K562 (cell line): ENCODE data around the gene TBC1D1. TPM values are rescaled to one million over a fixed set of nuclear protein-coding genes. Genes with fewer than 3 reads are reported as not detected.

Experiments used
- ATAC-seq: fragments of 200-7000 bp; cut with Tn5 transposase; 3 replicates; pipeline ENCODE4 v1.9.1; 2020; ENCODE audit warnings: moderate library complexity
- BruUV-seq: library from RNA; stranded (reverse); fragments of 400-500 nt; replicated peaks from 2 replicates; lab custom pipeline; 2021; lab: Mats Ljungman, UMichigan
- CTCF ChIA-PET: fragments of 300-600 bp; formaldehyde crosslinking; extraction: SDS; loops from one replicate; lab custom pipeline; 2021; ENCODE audit warnings: low intra/inter-chr PET ratio; lab: Yijun Ruan, JAX
- POLR2A ChIA-PET: fragments of 300-600, 350-650 bp; sonication (Branson Sonifier 250); formaldehyde crosslinking; extraction: SDS; loops from one replicate; lab custom pipeline; 2021; ENCODE audit warnings: antibody characterized with exemption, inconsistent platforms; lab: Yijun Ruan, JAX
- DNase-seq, 4 experiments: peaks; one replicate each; pipeline versions ENCODE4 v3.0.0 to v3.0.0-alpha.2; 2011 to 2018; ENCODE audit warnings: low spot score in 3 of 4, mixed read lengths in 3 of 4; ENCODE audit errors: extremely low read depth in 1 of 4
- FAIRE-seq: peaks from 2 replicates; lab custom pipeline; 2011; peaks lifted over from hg19 to GRCh38; lab: Jason Lieb, UNC
- H2AFZ ChIP-seq: 2 replicates; pipeline ENCODE4 v1.6.0; 2011; ENCODE audit warnings: low read depth, low read length, control low read depth, inconsistent platforms
- H3K27ac ChIP-seq: fragments of 200-600 bp; 3 replicates; pipeline ENCODE4 v1.8.0; 2011; ENCODE audit warnings: low read depth, mild to moderate bottlenecking, control low read depth, inconsistent platforms, low read length, moderate library complexity, mixed read lengths; ENCODE audit errors: extremely low read depth
- H3K27me3 ChIP-seq, 2 experiments: fragments of 300-600 bp in 1 of 2; 2 replicates in 1 of 2; 3 replicates in 1 of 2; pipeline versions ENCODE4 v1.6.0 to v1.8.0; 2011; ENCODE audit warnings: inconsistent platforms in 2 of 2, low read length in 2 of 2, mild to moderate bottlenecking in 1 of 2, mixed read lengths in 1 of 2, moderate library complexity in 1 of 2; ENCODE audit not compliant: control insufficient read depth in 2 of 2, insufficient read depth in 2 of 2
- H3K36me3 ChIP-seq: fragments of 300-600 bp; 3 replicates; pipeline ENCODE4 v1.8.0; 2011; ENCODE audit warnings: mild to moderate bottlenecking, low read length, inconsistent platforms; ENCODE audit not compliant: control insufficient read depth, insufficient read depth
- H3K4me1 ChIP-seq, 2 experiments: fragments of 200-600 bp in 1 of 2; replicated peaks in 1 of 2; 2 replicates in 1 of 2; 3 replicates in 1 of 2; pipeline versions ENCODE4 v1.5.1 to v1.8.0; 2011; ENCODE audit warnings: inconsistent platforms in 2 of 2, low read length in 2 of 2, mild to moderate bottlenecking in 1 of 2, mixed read lengths in 1 of 2, moderate library complexity in 1 of 2; ENCODE audit not compliant: control insufficient read depth in 2 of 2, insufficient read depth in 2 of 2
- H3K4me2 ChIP-seq: 2 replicates; pipeline ENCODE4 v1.6.1; 2011; ENCODE audit warnings: low read length, control low read depth, inconsistent platforms, mixed read lengths; ENCODE audit not compliant: insufficient read depth
- H3K4me3 ChIP-seq: fragments of 200-600 bp; sonication (generic), shearing (Covaris generic); 2 replicates; pipeline ENCODE4 v1.5.1; 2016; ENCODE audit warnings: control low read depth, inconsistent platforms
- H3K79me2 ChIP-seq: fragments of 200-600 bp; 3 replicates; pipeline ENCODE4 v1.8.0; 2011; ENCODE audit warnings: low read length, inconsistent platforms; ENCODE audit not compliant: control insufficient read depth, insufficient read depth
- H3K9ac ChIP-seq, 2 experiments: 2 replicates each; pipeline versions ENCODE4 v1.6.0 to v1.6.1; 2011; ENCODE audit warnings: low read depth in 2 of 2, low read length in 2 of 2, control low read depth in 1 of 2, inconsistent platforms in 1 of 2, mild to moderate bottlenecking in 1 of 2, mixed read lengths in 1 of 2; ENCODE audit not compliant: insufficient read depth in 1 of 2
- H3K9me1 ChIP-seq: one replicate; pipeline ENCODE4 v1.6.0; 2011; ENCODE audit warnings: inconsistent platforms, mild to moderate bottlenecking, low read length, moderate library complexity; ENCODE audit not compliant: control insufficient read depth, insufficient read depth
- H3K9me3 ChIP-seq: replicated peaks from 2 replicates; pipeline ENCODE4 v1.5.1; 2011; ENCODE audit warnings: low read depth, low read length, inconsistent platforms; ENCODE audit not compliant: control insufficient read depth, insufficient read depth
- H4K20me1 ChIP-seq: replicated peaks from 2 replicates; pipeline ENCODE4 v1.6.1; 2011; ENCODE audit warnings: low read length, inconsistent platforms, mixed read lengths; ENCODE audit not compliant: control insufficient read depth, insufficient read depth
- KDM5B ChIP-seq: fragments of 200-600 bp; sonication (generic); IDR thresholded peaks from 2 replicates; pipeline ENCODE4 v1.6.1; 2012; ENCODE audit warnings: low read depth, mild to moderate bottlenecking, moderate library complexity, low read length, control low read depth, inconsistent platforms; ENCODE audit not compliant: insufficient replicate concordance
- KLF1 ChIP-seq: fragments of 450-650 bp; IDR thresholded peaks from 2 replicates; pipeline ENCODE4 v1.6.1; 2016; ENCODE audit warnings: missing genetic modification characterization, missing compliant biosample characterization
- MAFF ChIP-seq: IDR thresholded peaks from 2 replicates; pipeline ENCODE4 v1.6.1; 2012; ENCODE audit warnings: low read length, improper control_type of control experiment
- RFX7 ChIP-seq: fragments of 250-450 bp; sonication (Bioruptor Pico); IDR thresholded peaks from 2 replicates; pipeline ENCODE4 v1.5.1; 2021; ENCODE audit warnings: mild to moderate bottlenecking
- XRCC4 ChIP-seq: IDR thresholded peaks from one replicate; pipeline ENCODE4 v1.6.1; 2011; ENCODE audit not compliant: insufficient read depth, insufficient read length; ENCODE audit errors: extremely low read depth
- ZNF354B ChIP-seq: fragments of 250-450 bp; sonication (Bioruptor Pico); IDR thresholded peaks from 2 replicates; pipeline ENCODE4 v1.4.0; 2020
- ZNF551 ChIP-seq: fragments of 250-450 bp; sonication (Bioruptor Pico); IDR thresholded peaks from 2 replicates; pipeline ENCODE4 v1.5.0; 2021; ENCODE audit warnings: mild to moderate bottlenecking, moderate library complexity
- WGBS: fragments of 100-300 bp; shearing (Covaris generic); methylation state at CpG from one replicate; pipeline ENCODE4 v1.1.6; 2016; ENCODE audit warnings: low coverage, mixed read lengths; ENCODE audit not compliant: insufficient coverage; ENCODE audit errors: missing lambda C conversion rate; 5-methylcytosine and 5-hydroxymethylcytosine counted together
- in situ Hi-C: fragments of 300-500 bp; cut with MboI; formaldehyde crosslinking; loops from 4 replicates; pipeline ENCODE4 v1.15.0; 2018; ENCODE audit warnings: inconsistent platforms, mixed read lengths
- intact Hi-C: fragments of 100-400 bp; cut with micrococcal nuclease; formaldehyde crosslinking; loops from 2 replicates; pipeline ENCODE4 v1.14.2; 2022
- polyA plus RNA-seq, 8 experiments: library from polyadenylated mRNA; depleted of rRNA in 4 of 8; stranded (reverse) in 5 of 8; unstranded in 3 of 8; fragments of >200 nt; fragmentation: Nextera tagmentation in 2 of 8; fragmentation: Illumina TruSeq in 1 of 8; extraction: Ambion mirVana in 2 of 8; extraction: Trizol in 1 of 8; gene quantifications; 2 replicates each; pipeline versions ENCODE4 v1.2.1 to v1.2.3, GENCODE V29; 2011 to 2014; ENCODE audit warnings: inconsistent platforms in 1 of 8, missing spikeins in 1 of 8
- total RNA-seq, 7 experiments: library from RNA; depleted of rRNA in 6 of 7; stranded (reverse); fragments of >200 nt in 6 of 7; fragmentation: Illumina TruSeq in 2 of 7; extraction: Trizol in 2 of 7; gene quantifications; 2 replicates each; pipeline versions ENCODE4 v1.2.1 to v1.2.3, GENCODE V29; 2011 to 2021; ENCODE audit warnings: low replicate concordance in 1 of 7
- TF ChIP-seq, protein P1 (sequence below): fragments of 200-800 bp; sonication (Bioruptor generic); IDR thresholded peaks from 2 replicates; pipeline ENCODE4 v1.6.1; 2016; ENCODE audit warnings: missing genetic modification characterization, missing compliant biosample characterization
- TF ChIP-seq, protein P2 (sequence below): sonication (generic); formaldehyde crosslinking; IDR thresholded peaks from 2 replicates; pipeline ENCODE4 v1.8.1; 2023; ENCODE audit warnings: mild to moderate bottlenecking, missing genetic modification reagents

TBC1D1 gene
- total and polyA plus RNA-seq, 9 of the 15 experiments (the other 6 are each of a cell fraction or from before 2014, with no cell fraction given), result 0.59 to 14.2 (median 8.8) TPM

DNA sequence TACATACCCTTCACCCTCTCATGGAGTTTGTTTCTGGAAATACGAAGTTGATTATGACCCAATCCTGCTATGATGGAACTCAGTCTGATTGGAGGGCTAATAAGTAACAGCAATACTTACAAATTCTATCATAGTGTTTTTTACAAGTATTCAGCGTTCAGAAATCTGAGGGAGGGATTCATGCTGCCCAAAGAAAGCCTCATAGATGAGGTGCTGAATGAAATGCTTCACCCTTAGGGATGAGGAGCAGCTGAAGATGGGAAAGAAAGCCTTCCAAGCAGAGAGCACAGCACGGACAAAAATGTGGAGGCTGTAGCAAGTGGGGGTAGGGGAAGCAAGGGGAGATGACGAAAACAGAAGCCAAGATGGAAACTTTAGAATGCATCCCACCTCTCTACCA is 27.9 kb upstream of the TBC1D1 start:
- intact Hi-C loops, result no loop called here
- H3K4me3 ChIP-seq, result no peak overlapping the region
- POLR2A ChIA-PET, result interaction anchor here (0.6 to 1.4 kb wide), 2 partner anchors 10 to 15 kb away, joined by 3 to 4 read pairs; no protein-coding TSS in a partner anchor
- ATAC-seq (no peak), FAIRE-seq (no peak), DNase-seq (no peak)
- peaks cover 38% of the 10 kb centered on the region; the same call in 2 of the 3 replicates for H3K36me3 ChIP-seq
- no peaks in the 10 kb centered on the region for H3K9me3 ChIP-seq
- H3K27me3 ChIP-seq, result no peaks in the 10 kb centered on the region
- in situ Hi-C loops, result no loop called here
- H3K27ac ChIP-seq, result no peak overlapping the region
- TF ChIP-seq KLF1 (no peak), KDM5B (no peak), RFX7 (CRISPR knock-in tag) (no peak), MAFF (no peak), XRCC4 (no peak), ZNF354B (CRISPR knock-in tag) (no peak), ZNF551 (no peak)
- TF ChIP-seq, protein P1, sequence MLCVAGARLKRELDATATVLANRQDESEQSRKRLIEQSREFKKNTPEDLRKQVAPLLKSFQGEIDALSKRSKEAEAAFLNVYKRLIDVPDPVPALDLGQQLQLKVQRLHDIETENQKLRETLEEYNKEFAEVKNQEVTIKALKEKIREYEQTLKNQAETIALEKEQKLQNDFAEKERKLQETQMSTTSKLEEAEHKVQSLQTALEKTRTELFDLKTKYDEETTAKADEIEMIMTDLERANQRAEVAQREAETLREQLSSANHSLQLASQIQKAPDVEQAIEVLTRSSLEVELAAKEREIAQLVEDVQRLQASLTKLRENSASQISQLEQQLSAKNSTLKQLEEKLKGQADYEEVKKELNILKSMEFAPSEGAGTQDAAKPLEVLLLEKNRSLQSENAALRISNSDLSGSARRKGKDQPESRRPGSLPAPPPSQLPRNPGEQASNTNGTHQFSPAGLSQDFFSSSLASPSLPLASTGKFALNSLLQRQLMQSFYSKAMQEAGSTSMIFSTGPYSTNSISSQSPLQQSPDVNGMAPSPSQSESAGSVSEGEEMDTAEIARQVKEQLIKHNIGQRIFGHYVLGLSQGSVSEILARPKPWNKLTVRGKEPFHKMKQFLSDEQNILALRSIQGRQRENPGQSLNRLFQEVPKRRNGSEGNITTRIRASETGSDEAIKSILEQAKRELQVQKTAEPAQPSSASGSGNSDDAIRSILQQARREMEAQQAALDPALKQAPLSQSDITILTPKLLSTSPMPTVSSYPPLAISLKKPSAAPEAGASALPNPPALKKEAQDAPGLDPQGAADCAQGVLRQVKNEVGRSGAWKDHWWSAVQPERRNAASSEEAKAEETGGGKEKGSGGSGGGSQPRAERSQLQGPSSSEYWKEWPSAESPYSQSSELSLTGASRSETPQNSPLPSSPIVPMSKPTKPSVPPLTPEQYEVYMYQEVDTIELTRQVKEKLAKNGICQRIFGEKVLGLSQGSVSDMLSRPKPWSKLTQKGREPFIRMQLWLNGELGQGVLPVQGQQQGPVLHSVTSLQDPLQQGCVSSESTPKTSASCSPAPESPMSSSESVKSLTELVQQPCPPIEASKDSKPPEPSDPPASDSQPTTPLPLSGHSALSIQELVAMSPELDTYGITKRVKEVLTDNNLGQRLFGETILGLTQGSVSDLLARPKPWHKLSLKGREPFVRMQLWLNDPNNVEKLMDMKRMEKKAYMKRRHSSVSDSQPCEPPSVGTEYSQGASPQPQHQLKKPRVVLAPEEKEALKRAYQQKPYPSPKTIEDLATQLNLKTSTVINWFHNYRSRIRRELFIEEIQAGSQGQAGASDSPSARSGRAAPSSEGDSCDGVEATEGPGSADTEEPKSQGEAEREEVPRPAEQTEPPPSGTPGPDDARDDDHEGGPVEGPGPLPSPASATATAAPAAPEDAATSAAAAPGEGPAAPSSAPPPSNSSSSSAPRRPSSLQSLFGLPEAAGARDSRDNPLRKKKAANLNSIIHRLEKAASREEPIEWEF (CRISPR knock-in tag), result no peak
- TF ChIP-seq, protein P2, sequence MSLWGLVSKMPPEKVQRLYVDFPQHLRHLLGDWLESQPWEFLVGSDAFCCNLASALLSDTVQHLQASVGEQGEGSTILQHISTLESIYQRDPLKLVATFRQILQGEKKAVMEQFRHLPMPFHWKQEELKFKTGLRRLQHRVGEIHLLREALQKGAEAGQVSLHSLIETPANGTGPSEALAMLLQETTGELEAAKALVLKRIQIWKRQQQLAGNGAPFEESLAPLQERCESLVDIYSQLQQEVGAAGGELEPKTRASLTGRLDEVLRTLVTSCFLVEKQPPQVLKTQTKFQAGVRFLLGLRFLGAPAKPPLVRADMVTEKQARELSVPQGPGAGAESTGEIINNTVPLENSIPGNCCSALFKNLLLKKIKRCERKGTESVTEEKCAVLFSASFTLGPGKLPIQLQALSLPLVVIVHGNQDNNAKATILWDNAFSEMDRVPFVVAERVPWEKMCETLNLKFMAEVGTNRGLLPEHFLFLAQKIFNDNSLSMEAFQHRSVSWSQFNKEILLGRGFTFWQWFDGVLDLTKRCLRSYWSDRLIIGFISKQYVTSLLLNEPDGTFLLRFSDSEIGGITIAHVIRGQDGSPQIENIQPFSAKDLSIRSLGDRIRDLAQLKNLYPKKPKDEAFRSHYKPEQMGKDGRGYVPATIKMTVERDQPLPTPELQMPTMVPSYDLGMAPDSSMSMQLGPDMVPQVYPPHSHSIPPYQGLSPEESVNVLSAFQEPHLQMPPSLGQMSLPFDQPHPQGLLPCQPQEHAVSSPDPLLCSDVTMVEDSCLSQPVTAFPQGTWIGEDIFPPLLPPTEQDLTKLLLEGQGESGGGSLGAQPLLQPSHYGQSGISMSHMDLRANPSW (CRISPR knock-in tag), result no peak
- CTCF ChIA-PET, result no interaction called here
- BruUV-seq, result no TSS peak
- H3K4me1 ChIP-seq, result no peaks in the 10 kb centered on the region
- no peaks in the 10 kb centered on the region for H3K79me2 ChIP-seq
- no peak overlapping the region for H3K9ac ChIP-seq
- no peak overlapping the region for H3K4me2 ChIP-seq
- no peaks in the 10 kb centered on the region for H3K9me1 ChIP-seq
- no peaks in the 10 kb centered on the region for H4K20me1 ChIP-seq
- 83% methylated on average over 4 of the region's 4 CpGs for WGBS
- no peak overlapping the region for H2AFZ ChIP-seq
